WI38 (cell line): ENCODE data around the gene RNF187.

Experiments
- H3K4me3 ChIP-seq: 2 replicates; pipeline ENCODE4 v1.5.1; 2011; ENCODE audit warnings: low read depth, mild to moderate bottlenecking, control low read depth, low read length
- TF ChIP-seq, protein P1 (sequence below): IDR thresholded peaks from 2 replicates; pipeline ENCODE4 v1.5.1; 2012; ENCODE audit warnings: low read depth, mild to moderate bottlenecking, control low read depth, low read length

RNF187 gene

DNA sequence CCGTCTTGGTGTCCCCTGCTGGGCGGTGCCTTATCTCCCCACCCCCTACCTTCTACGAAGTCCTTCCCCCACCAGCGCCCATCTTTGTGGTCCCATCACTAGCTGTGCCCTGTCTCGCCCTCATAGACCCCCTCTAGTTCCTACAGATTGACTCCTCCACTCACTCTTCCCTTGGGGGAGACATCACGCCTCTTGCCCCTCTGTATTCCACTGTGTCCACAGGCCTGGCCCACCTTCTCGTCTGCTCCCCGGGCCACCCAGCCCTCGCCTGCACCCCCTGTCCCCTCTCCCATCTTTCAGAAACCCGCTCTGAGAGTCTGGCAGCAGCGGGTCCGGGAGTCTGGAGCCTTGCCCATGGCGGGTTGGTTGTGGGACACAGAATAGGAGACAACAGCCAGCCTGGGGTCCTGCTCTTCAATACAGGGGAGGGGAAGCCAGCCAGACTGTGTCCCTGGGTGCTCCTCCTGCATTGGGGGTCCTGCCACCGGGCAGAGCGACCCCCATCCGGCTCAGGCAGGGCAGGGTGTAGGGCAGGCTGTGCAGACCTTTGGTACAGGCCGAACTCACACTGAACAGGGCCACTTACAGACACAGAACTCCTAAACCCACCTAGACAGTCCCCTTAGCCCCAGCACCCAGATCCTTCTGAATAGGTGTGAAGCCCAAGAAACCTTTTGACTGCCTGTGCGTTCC, 1.1 kb downstream of the RNF187 start:
- TF ChIP-seq, protein P1, sequence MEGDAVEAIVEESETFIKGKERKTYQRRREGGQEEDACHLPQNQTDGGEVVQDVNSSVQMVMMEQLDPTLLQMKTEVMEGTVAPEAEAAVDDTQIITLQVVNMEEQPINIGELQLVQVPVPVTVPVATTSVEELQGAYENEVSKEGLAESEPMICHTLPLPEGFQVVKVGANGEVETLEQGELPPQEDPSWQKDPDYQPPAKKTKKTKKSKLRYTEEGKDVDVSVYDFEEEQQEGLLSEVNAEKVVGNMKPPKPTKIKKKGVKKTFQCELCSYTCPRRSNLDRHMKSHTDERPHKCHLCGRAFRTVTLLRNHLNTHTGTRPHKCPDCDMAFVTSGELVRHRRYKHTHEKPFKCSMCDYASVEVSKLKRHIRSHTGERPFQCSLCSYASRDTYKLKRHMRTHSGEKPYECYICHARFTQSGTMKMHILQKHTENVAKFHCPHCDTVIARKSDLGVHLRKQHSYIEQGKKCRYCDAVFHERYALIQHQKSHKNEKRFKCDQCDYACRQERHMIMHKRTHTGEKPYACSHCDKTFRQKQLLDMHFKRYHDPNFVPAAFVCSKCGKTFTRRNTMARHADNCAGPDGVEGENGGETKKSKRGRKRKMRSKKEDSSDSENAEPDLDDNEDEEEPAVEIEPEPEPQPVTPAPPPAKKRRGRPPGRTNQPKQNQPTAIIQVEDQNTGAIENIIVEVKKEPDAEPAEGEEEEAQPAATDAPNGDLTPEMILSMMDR, result no peak
- H3K4me3 ChIP-seq, result peak overlapping the region; percentile 82

DNA sequence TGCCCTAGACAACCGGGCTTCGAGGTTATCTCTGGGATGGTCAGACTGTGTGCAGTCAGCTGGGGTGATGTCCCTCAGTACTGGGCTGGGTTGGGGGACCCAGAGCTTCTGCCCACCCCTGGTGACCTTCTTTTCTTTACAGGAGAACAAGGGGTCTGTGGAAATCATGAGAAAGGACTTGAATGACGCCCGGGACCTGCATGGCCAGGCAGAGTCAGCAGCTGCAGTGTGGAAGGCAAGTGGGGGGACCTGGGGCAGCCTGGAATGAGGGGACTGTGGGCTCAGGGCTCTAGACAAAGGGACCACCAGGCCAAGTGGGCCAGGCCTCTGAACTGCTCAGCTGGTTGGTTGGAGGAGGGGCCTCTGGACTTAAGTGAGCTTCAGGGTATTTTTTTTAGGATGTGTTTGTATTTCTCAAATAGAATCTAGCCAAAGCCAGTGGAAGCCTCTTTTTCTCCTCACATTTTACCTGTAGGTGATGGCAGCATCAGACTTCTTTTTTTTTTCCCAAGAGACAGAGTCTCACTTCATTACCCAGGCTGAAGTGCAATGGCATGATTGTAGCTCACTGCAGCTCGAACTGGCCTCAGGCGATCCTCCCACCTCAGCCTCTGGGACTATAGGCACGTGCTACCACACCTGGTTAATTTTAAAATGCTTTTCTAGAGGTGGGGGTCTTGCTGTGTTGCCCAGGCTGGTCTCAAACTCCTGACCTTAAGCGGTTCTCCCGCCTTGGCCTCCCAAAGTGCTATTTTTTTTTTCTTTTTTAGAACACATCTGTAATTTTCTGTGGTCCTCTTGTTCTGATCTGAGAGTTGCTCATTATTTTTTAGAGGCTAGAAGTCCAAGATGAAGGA, 1.9 kb downstream of the RNF187 start:
- H3K4me3 ChIP-seq, result peak overlapping the region; percentile 82
- TF ChIP-seq, protein P1, result no peak

GRCh38 chr1:228490120-228491078, 3.2 kb downstream of the RNF187 start:
- no peak overlapping the region for H3K4me3 ChIP-seq
- TF ChIP-seq, protein P1, result no peak

DNA sequence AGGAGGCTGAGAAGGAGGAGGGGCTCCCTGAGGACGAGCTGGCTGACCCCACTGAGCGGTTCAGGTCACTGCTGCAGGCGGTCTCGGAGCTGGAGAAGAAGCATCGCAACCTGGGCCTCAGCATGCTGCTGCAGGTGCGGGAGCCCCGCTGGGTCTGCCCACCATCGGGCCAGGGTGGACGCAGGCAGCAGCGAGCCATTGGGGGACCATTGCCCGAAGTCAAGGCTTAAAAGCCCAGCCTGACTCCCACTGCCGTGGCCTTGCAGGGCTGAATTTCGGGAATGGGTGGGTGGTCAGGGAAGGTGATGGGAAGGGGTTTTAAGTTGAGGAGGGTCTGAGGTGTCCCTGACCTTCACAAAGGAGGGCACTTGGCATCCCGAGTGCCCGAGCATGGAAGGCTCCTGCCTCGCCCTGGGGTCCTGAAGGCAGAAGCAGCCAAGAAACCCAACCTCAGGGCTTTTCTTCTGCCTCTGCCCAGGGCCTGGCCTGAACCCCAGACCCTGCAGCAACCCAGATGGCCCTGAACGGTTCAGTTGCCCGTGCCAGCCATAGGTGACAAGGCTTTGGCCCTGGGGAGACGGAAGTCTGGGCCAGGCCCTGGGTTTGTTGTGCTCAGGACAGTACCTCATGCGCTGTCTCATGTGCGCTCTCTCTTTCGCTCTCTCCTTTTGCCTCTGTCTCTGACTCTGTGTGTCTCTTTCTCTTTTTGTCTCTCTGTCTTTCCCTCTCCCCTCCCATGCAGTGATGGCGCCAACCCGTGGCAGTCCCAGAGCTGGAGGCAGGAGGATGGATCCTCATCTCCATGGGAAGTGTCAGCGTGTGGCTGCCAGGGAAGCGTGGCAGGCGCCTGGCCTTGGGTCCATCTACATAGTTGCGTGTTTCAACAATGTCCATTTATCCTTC, 6.2 kb downstream of the RNF187 start:
- TF ChIP-seq, protein P1, result no peak
- H3K4me3 ChIP-seq, result no peak overlapping the region

DNA sequence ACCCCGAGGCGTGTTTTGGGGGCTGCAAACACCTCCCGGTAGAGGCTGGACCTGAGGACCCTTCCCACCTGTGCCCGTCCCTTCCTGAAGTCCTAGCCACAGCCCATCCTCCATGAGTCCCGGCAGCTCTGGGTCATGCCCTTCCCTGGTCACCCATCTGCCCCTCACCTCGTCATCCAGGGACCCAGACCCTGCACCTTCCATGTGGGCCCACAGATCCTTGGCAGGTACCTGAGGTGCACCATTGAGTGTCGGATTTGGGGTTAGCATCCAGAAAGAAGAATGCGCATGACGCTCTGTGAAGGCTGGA, 6.8 kb downstream of the RNF187 start:
- H3K4me3 ChIP-seq, result no peak overlapping the region
- TF ChIP-seq, protein P1, result no peak

GRCh38 chr1:228494391-228494790, 7.2 kb downstream of the RNF187 start:
- no peak overlapping the region for H3K4me3 ChIP-seq
- TF ChIP-seq, protein P1, result no peak
